GM23338 (cell line): ENCODE data around the gene PHC2. TPM values are rescaled to one million over a fixed set of nuclear protein-coding genes. Genes with fewer than 3 reads are reported as not detected.

ENCODE experiments used
- ATAC-seq: fragments of 200-7000 bp; cut with Tn5 transposase; 3 replicates; pipeline ENCODE4 v1.9.1; 2020
- DNase-seq: peaks from one replicate; pipeline ENCODE4 v3.0.0-alpha.2; 2015; ENCODE audit warnings: low spot score
- H2AFZ ChIP-seq: fragments of 200-600 bp; sonication (generic); 2 replicates; pipeline ENCODE4 v1.8.0; 2016; ENCODE audit warnings: antibody characterized with exemption, mild to moderate bottlenecking, moderate library complexity
- H3F3A ChIP-seq: fragments of 200-600 bp; sonication (generic); replicated peaks from 2 replicates; pipeline ENCODE4 v1.8.0; 2017; ENCODE audit warnings: antibody characterized with exemption, mixed run types, low read depth
- H3K27ac ChIP-seq: fragments of 200-600 bp; sonication (generic); 2 replicates; pipeline ENCODE4 v1.6.1; 2016; ENCODE audit warnings: low read depth
- H3K27me3 ChIP-seq: fragments of 200-600 bp; sonication (generic); 2 replicates; pipeline ENCODE4 v1.8.0; 2016; ENCODE audit warnings: mild to moderate bottlenecking, mixed run types, moderate library complexity; ENCODE audit not compliant: insufficient read depth
- H3K36me3 ChIP-seq: fragments of 200-600 bp; sonication (generic); 2 replicates; pipeline ENCODE4 v1.8.0; 2016; ENCODE audit warnings: mild to moderate bottlenecking; ENCODE audit not compliant: insufficient read depth
- H3K4me1 ChIP-seq: fragments of 200-600 bp; sonication (generic); 2 replicates; pipeline ENCODE4 v1.8.0; 2016; ENCODE audit warnings: mild to moderate bottlenecking, moderate library complexity; ENCODE audit not compliant: insufficient read depth
- H3K4me2 ChIP-seq: fragments of 200-600 bp; sonication (generic); 2 replicates; pipeline ENCODE4 v1.7.1; 2017; ENCODE audit warnings: mixed run types
- H3K4me3 ChIP-seq: fragments of 200-600 bp; sonication (generic); 2 replicates; pipeline ENCODE4 v1.6.1; 2016; ENCODE audit warnings: mixed run types
- H3K79me2 ChIP-seq: fragments of 200-600 bp; sonication (generic); replicated peaks from 2 replicates; pipeline ENCODE4 v1.8.0; 2017; ENCODE audit warnings: mild to moderate bottlenecking; ENCODE audit not compliant: insufficient read depth
- H3K9me2 ChIP-seq: fragments of 200-600 bp; sonication (generic); 2 replicates; pipeline ENCODE4 v1.8.0; 2017; ENCODE audit not compliant: insufficient read depth
- H4K20me1 ChIP-seq: fragments of 200-600 bp; sonication (generic); replicated peaks from 2 replicates; pipeline ENCODE4 v1.8.0; 2017; ENCODE audit warnings: mild to moderate bottlenecking; ENCODE audit not compliant: insufficient read depth
- H3K27ac Mint-ChIP-seq: 2 replicates; pipeline ENCODE4 v1.8.0; 2020; ENCODE audit warnings: inconsistent platforms, mild to moderate bottlenecking, moderate library complexity, mixed read lengths
- H3K27me3 Mint-ChIP-seq: 3 replicates; pipeline ENCODE4 v1.8.0; 2022; ENCODE audit warnings: low read depth, mild to moderate bottlenecking, moderate library complexity, mixed read lengths, inconsistent platforms; ENCODE audit not compliant: insufficient read depth, poor library complexity
- H3K36me3 Mint-ChIP-seq: 3 replicates; pipeline ENCODE4 v1.8.0; 2021; ENCODE audit warnings: low read depth, mild to moderate bottlenecking, inconsistent platforms, moderate library complexity, mixed read lengths
- H3K4me1 Mint-ChIP-seq: 3 replicates; pipeline ENCODE4 v1.8.0; 2020; ENCODE audit warnings: mild to moderate bottlenecking, inconsistent platforms, mixed read lengths
- H3K4me3 Mint-ChIP-seq: 3 replicates; pipeline ENCODE4 v1.8.0; 2021; ENCODE audit warnings: moderate library complexity, mild to moderate bottlenecking, inconsistent platforms, mixed read lengths
- H3K9me3 Mint-ChIP-seq: 3 replicates; pipeline ENCODE4 v1.8.0; 2020; ENCODE audit warnings: moderate library complexity, mild to moderate bottlenecking, inconsistent platforms, mixed read lengths
- CREB1 ChIP-seq: fragments of 250-450 bp; sonication (Bioruptor Pico); IDR thresholded peaks from 2 replicates; pipeline ENCODE4 v1.5.0; 2020; ENCODE audit warnings: low read depth, mild to moderate bottlenecking, moderate library complexity
- CTCF ChIP-seq, 2 experiments: fragments of 200-600 bp in 1 of 2; sonication (generic) in 1 of 2; conservative IDR thresholded peaks; 2 replicates each; pipeline versions ENCODE4 v1.5.1 to v1.6.1; 2016 to 2017; ENCODE audit warnings: antibody characterized with exemption in 2 of 2, low read depth in 2 of 2, mild to moderate bottlenecking in 2 of 2, moderate library complexity in 1 of 2
- ETS1 ChIP-seq: IDR thresholded peaks from 2 replicates; pipeline ENCODE4 v1.6.1; 2016; ENCODE audit warnings: antibody characterized with exemption
- EZH2 ChIP-seq: fragments of 200-600 bp; sonication (generic); IDR thresholded peaks from one replicate; pipeline ENCODE4 v1.8.0; 2017; ENCODE audit warnings: antibody characterized with exemption, mild to moderate bottlenecking, low read depth; ENCODE audit not compliant: unreplicated experiment
- EZH2phosphoT487 ChIP-seq: fragments of 200-600 bp; sonication (generic); IDR thresholded peaks from one replicate; pipeline ENCODE4 v1.8.1; 2018; ENCODE audit warnings: antibody characterized with exemption; ENCODE audit not compliant: unreplicated experiment
- JUNB ChIP-seq: IDR thresholded peaks from one replicate; pipeline ENCODE4 v1.6.1; 2016; ENCODE audit warnings: antibody characterized with exemption; ENCODE audit not compliant: unreplicated experiment
- NANOG ChIP-seq: IDR thresholded peaks from 2 replicates; pipeline ENCODE4 v1.6.1; 2016; ENCODE audit warnings: antibody characterized with exemption, borderline replicate concordance
- POLR2AphosphoS5 ChIP-seq: IDR thresholded peaks from 2 replicates; pipeline ENCODE4 v1.6.1; 2016; ENCODE audit warnings: antibody characterized with exemption, low read depth
- REST ChIP-seq: IDR thresholded peaks from one replicate; pipeline ENCODE4 v1.6.1; 2018; ENCODE audit warnings: antibody characterized with exemption; ENCODE audit not compliant: unreplicated experiment
- STAT1 ChIP-seq: IDR thresholded peaks from one replicate; pipeline ENCODE4 v1.6.1; 2016; ENCODE audit warnings: antibody characterized with exemption; ENCODE audit not compliant: unreplicated experiment
- ZNF114 ChIP-seq: fragments of 250-450 bp; sonication (Bioruptor Pico); IDR thresholded peaks from 2 replicates; pipeline ENCODE4 v1.5.0; 2020; ENCODE audit warnings: mild to moderate bottlenecking, moderate library complexity
- ZNF331 ChIP-seq: fragments of 250-450 bp; sonication (Bioruptor Pico); IDR thresholded peaks from 2 replicates; pipeline ENCODE4 v1.5.0; 2020; ENCODE audit warnings: low read depth, mild to moderate bottlenecking, moderate library complexity
- ZNF462 ChIP-seq: fragments of 250-450 bp; sonication (Bioruptor Pico); IDR thresholded peaks from 2 replicates; pipeline ENCODE4 v1.5.0; 2020; ENCODE audit warnings: mild to moderate bottlenecking, moderate library complexity
- polyA plus RNA-seq: library from polyadenylated mRNA; unstranded; fragments of >200 nt; fragmentation: Nextera tagmentation; extraction: Ambion mirVana; gene quantifications from 2 replicates; pipeline ENCODE4 v1.2.1, GENCODE V29; 2016
- total RNA-seq: library from RNA; depleted of rRNA; stranded (reverse); fragments of >200 nt; shearing (Covaris generic); gene quantifications from 2 replicates; pipeline ENCODE4 v1.2.3, GENCODE V29; 2014

PHC2 gene
- total and polyA plus RNA-seq, 2 experiments from 2014 or later = 1.7 to 7.3 TPM

GRCh38 chr1:33301273-33301984, 129.5 kb downstream of the PHC2 start:
- Histone ChIP-seq H3K27ac (no peak overlapping the region), H2AFZ (no peak overlapping the region), H3K79me2 (no peaks in the 10 kb centered on the region), H3K4me2 (no peak overlapping the region), H3K4me1 (peaks cover 12% of the 10 kb centered on the region; the same call in 1 of the 2 replicates), H4K20me1 (no peaks in the 10 kb centered on the region; the same call in 1 of the 2 replicates), H3K9me2 (peaks cover 2% of the 10 kb centered on the region; the same call in 1 of the 2 replicates), H3K27me3 (peaks cover 18% of the 10 kb centered on the region), H3K4me3 (no peak overlapping the region), H3K36me3 (no peaks in the 10 kb centered on the region; the same call in 1 of the 2 replicates), H3F3A (no peaks in the 10 kb centered on the region)
- H3K27ac Mint-ChIP-seq = no peak overlapping the region
- peaks cover 37% of the 10 kb centered on the region for H3K36me3 Mint-ChIP-seq
- DNase-seq (no peak), ATAC-seq (no peak)
- H3K4me1 Mint-ChIP-seq = peaks cover 12% of the 10 kb centered on the region
- peaks cover 19% of the 10 kb centered on the region for H3K27me3 Mint-ChIP-seq
- H3K4me3 Mint-ChIP-seq = no peak overlapping the region
- TF ChIP-seq CREB1 (CRISPR knock-in tag) = no peak
- TF ChIP-seq JUNB = no peak
- TF ChIP-seq REST = no peak
- no peak for TF ChIP-seq ZNF114 (CRISPR knock-in tag)
- TF ChIP-seq CTCF (conservative IDR thresholded peaks at IDR 0.05; ENCODE audit: low read depth in 2 of 2) = no peak
- TF ChIP-seq ETS1 = no peak
- no peak for TF ChIP-seq ZNF331 (CRISPR knock-in tag)
- TF ChIP-seq NANOG = no peak
- TF ChIP-seq EZH2phosphoT487 = no peak
- no peak for TF ChIP-seq EZH2
- no peak for TF ChIP-seq ZNF462 (CRISPR knock-in tag)
- no peak for TF ChIP-seq POLR2AphosphoS5
- no peak for TF ChIP-seq STAT1
- peaks cover 3% of the 10 kb centered on the region; the same call in 1 of the 3 replicates for H3K9me3 Mint-ChIP-seq
